Fibroblast of villous mesenchyme (primary cell): ENCODE data around the gene DNAJC15. TPM values are rescaled to one million over a fixed set of nuclear protein-coding genes. Genes with fewer than 3 reads are reported as not detected.
A peak's percentile ranks its signal among the peaks of the same experiment; 100 is the strongest.
"Not testable (repeated sequence)": the region's sequence is repeated elsewhere in the genome, so short reads cannot be mapped to it uniquely, and the experiment has no call there.

Experiments used
- DNase-seq: peaks from one replicate; pipeline ENCODE4 v3.0.0-alpha.2; 2010; ENCODE audit warnings: low read depth
- H3K4me3 ChIP-seq: 2 replicates; pipeline ENCODE4 v1.5.1; 2011; ENCODE audit warnings: low read depth, mild to moderate bottlenecking, low read length
- CTCF ChIP-seq: IDR thresholded peaks from 2 replicates; pipeline ENCODE4 v1.5.1; 2012; ENCODE audit warnings: low read depth, mild to moderate bottlenecking, low read length; ENCODE audit not compliant: insufficient read depth
- total RNA-seq: library from RNA; depleted of rRNA; stranded (reverse); fragments of >200 nt; gene quantifications from 2 replicates; pipeline ENCODE4 v1.2.3, GENCODE V29; 2012

DNAJC15 gene
- total RNA-seq, 1 donor = 4.7 TPM

- TF ChIP-seq CTCF = no peak
- no peak for DNase-seq
- no peak overlapping the region for H3K4me3 ChIP-seq
Observed at GRCh38 chr13:43044720-43045301, 21.4 kb downstream of the DNAJC15 start.

- DNase-seq = peak; percentile 93
- not testable (repeated sequence) for H3K4me3 ChIP-seq
Observed at GRCh38 chr13:43045302-43045773, 22.0 kb downstream of the DNAJC15 start.

GRCh38 chr13:43046259-43046658 is 22.9 kb downstream of the DNAJC15 start:
- H3K4me3 ChIP-seq = no peak overlapping the region
- TF ChIP-seq CTCF = no peak
- DNase-seq = no peak

- peak overlapping the region; percentile 67 for H3K4me3 ChIP-seq
- no peak for TF ChIP-seq CTCF
- peak; percentile 97 for DNase-seq
Observed at GRCh38 chr13:43054803-43055802, 31.7 kb downstream of the DNAJC15 start.

GRCh38 chr13:43057653-43058317 is 34.4 kb downstream of the DNAJC15 start:
- TF ChIP-seq CTCF = no peak
- H3K4me3 ChIP-seq = peak overlapping the region; percentile 67
- DNase-seq = peak; percentile 44

- DNase-seq = peak; percentile 67
- H3K4me3 ChIP-seq = peak overlapping the region; percentile 67
- TF ChIP-seq CTCF = no peak
Observed at GRCh38 chr13:43058318-43058674, 34.9 kb downstream of the DNAJC15 start.

- no peak for TF ChIP-seq CTCF
- peak; percentile 65 for DNase-seq
- H3K4me3 ChIP-seq = peak overlapping the region; percentile 23
Observed at GRCh38 chr13:43058831-43059230, 35.4 kb downstream of the DNAJC15 start.

- not testable (repeated sequence) for H3K4me3 ChIP-seq, DNase-seq
Observed at GRCh38 chr13:43059779-43060178, 36.4 kb downstream of the DNAJC15 start.

GRCh38 chr13:43060806-43061205 is 37.4 kb downstream of the DNAJC15 start:
- H3K4me3 ChIP-seq, DNase-seq: not testable (repeated sequence)
